ENCODE measurements around the gene AQP9.

AQP9 gene

GRCh38 chr15:58141894-58142293, 3.7 kb downstream of the AQP9 start:
- no peak for DNase-seq (ENCODE audit: low read depth)

GRCh38 chr15:58142827-58143461, 4.8 kb downstream of the AQP9 start:
- DNase-seq (ENCODE audit: low read depth): no peak

GRCh38 chr15:58145606-58146005, 7.4 kb downstream of the AQP9 start:
- DNase-seq (ENCODE audit: low read depth): no peak

GRCh38 chr15:58146211-58146610, 8.0 kb downstream of the AQP9 start:
- DNase-seq (ENCODE audit: low read depth): no peak

GRCh38 chr15:58146749-58147148, 8.6 kb downstream of the AQP9 start:
- no peak for DNase-seq (ENCODE audit: low read depth)

GRCh38 chr15:58147171-58147611, 9.0 kb downstream of the AQP9 start:
- DNase-seq (ENCODE audit: low read depth): no peak

GRCh38 chr15:58148120-58148519, 9.9 kb downstream of the AQP9 start:
- no peak for DNase-seq (ENCODE audit: low read depth)

GRCh38 chr15:58148633-58149445, 10.7 kb downstream of the AQP9 start:
- DNase-seq (ENCODE audit: low read depth): no peak

GRCh38 chr15:58154769-58155168, 16.6 kb downstream of the AQP9 start:
- no peak for DNase-seq (ENCODE audit: low read depth)

GRCh38 chr15:58159827-58160386, 21.7 kb downstream of the AQP9 start:
- no peak for DNase-seq (ENCODE audit: low read depth)

GRCh38 chr15:58161436-58161930, 23.3 kb downstream of the AQP9 start:
- no peak for DNase-seq (ENCODE audit: low read depth)

- DNase-seq (ENCODE audit: low read depth): no peak
Observed at GRCh38 chr15:58163985-58164384, 25.8 kb downstream of the AQP9 start.

- no peak for DNase-seq (ENCODE audit: low read depth)
Observed at GRCh38 chr15:58164926-58165325, 26.7 kb downstream of the AQP9 start.

GRCh38 chr15:58165661-58166060, 27.5 kb downstream of the AQP9 start:
- no peak for DNase-seq (ENCODE audit: low read depth)

GRCh38 chr15:58167095-58167691, 29.0 kb downstream of the AQP9 start:
- DNase-seq (ENCODE audit: low read depth): no peak

GRCh38 chr15:58169934-58170333, 31.8 kb downstream of the AQP9 start:
- DNase-seq (ENCODE audit: low read depth): no peak

- DNase-seq (ENCODE audit: low read depth): no peak
Observed at GRCh38 chr15:58171476-58172061, 33.4 kb downstream of the AQP9 start.

- DNase-seq (ENCODE audit: low read depth): no peak
Observed at GRCh38 chr15:58174709-58175108, 36.5 kb downstream of the AQP9 start.

- DNase-seq (ENCODE audit: low read depth): no peak
Observed at GRCh38 chr15:58175955-58176354, 37.8 kb downstream of the AQP9 start.

- no peak for DNase-seq (ENCODE audit: low read depth)
Observed at GRCh38 chr15:58178668-58179067, 40.5 kb downstream of the AQP9 start.

- no peak for DNase-seq (ENCODE audit: low read depth)
Observed at GRCh38 chr15:58179206-58179605, 41.0 kb downstream of the AQP9 start.

GRCh38 chr15:58179741-58180381, 41.7 kb downstream of the AQP9 start:
- no peak for DNase-seq (ENCODE audit: low read depth)

Measured in stimulated activated CD8-positive, alpha-beta memory T cell treated with anti-CD3 and anti-CD28 coated beads, Interleukin-7, amount 100 ng/mL, for 24 hours (primary cell).